Mesenchymal stem cell (in vitro differentiated cells and primary cell): ENCODE measurements around the gene RUNX2.

Experiments
- DNase-seq: peaks from one replicate; pipeline ENCODE4 v3.0.0-alpha.2; 2013
- H2AFZ ChIP-seq: one replicate; pipeline ENCODE4 v1.6.1; 2013; ENCODE audit warnings: low read depth, mild to moderate bottlenecking, control low read depth, inconsistent platforms, low read length, moderate library complexity
- H2AK5ac ChIP-seq: 2 replicates; pipeline ENCODE4 v1.6.1; 2013; ENCODE audit warnings: low read length, moderate library complexity, mild to moderate bottlenecking, inconsistent platforms; ENCODE audit not compliant: severe bottlenecking
- H2BK120ac ChIP-seq: one replicate; pipeline ENCODE4 v1.6.1; 2013; ENCODE audit warnings: low read depth, mild to moderate bottlenecking, inconsistent platforms, low read length, moderate library complexity
- H2BK12ac ChIP-seq, 2 experiments: one replicate each; pipeline ENCODE4 v1.6.1; 2013; ENCODE audit warnings: inconsistent platforms in 2 of 2, low read length in 2 of 2, mild to moderate bottlenecking in 2 of 2, moderate library complexity in 2 of 2, control low read depth in 1 of 2
- H2BK15ac ChIP-seq: one replicate; pipeline ENCODE4 v1.6.1; 2013; ENCODE audit warnings: mild to moderate bottlenecking, low read depth, inconsistent platforms; ENCODE audit not compliant: poor library complexity, severe bottlenecking
- H2BK5ac ChIP-seq: 2 replicates; pipeline ENCODE4 v1.6.1; 2013; ENCODE audit warnings: low read depth, mild to moderate bottlenecking, low read length, control low read depth, inconsistent platforms; ENCODE audit not compliant: poor library complexity, severe bottlenecking
- H3K14ac ChIP-seq, 2 experiments: one replicate each; pipeline ENCODE4 v1.6.1; 2013; ENCODE audit warnings: inconsistent platforms in 2 of 2, low read length in 2 of 2, control low read depth in 1 of 2, mild to moderate bottlenecking in 1 of 2, moderate library complexity in 1 of 2
- H3K18ac ChIP-seq, 2 experiments: one replicate each; pipeline ENCODE4 v1.6.1; 2013; ENCODE audit warnings: inconsistent platforms in 2 of 2, low read length in 2 of 2, control low read depth in 1 of 2, low read depth in 1 of 2, mild to moderate bottlenecking in 1 of 2
- H3K23ac ChIP-seq, 2 experiments: one replicate each; pipeline ENCODE4 v1.6.1; 2013; ENCODE audit warnings: inconsistent platforms in 2 of 2, low read length in 2 of 2, mild to moderate bottlenecking in 2 of 2, moderate library complexity in 2 of 2, control low read depth in 1 of 2
- H3K27ac ChIP-seq: 2 replicates; pipeline ENCODE4 v1.5.1; 2013; ENCODE audit warnings: mild to moderate bottlenecking, moderate library complexity, low read length, control low read depth, inconsistent platforms; ENCODE audit not compliant: poor library complexity, severe bottlenecking
- H3K27me3 ChIP-seq, 2 experiments: 2 replicates each; pipeline versions ENCODE4 v1.6.1 to v1.7.0; 2013; ENCODE audit warnings: low read length in 2 of 2, mild to moderate bottlenecking in 2 of 2, moderate library complexity in 2 of 2, control low read depth in 1 of 2, inconsistent platforms in 1 of 2; ENCODE audit not compliant: control insufficient read depth in 1 of 2, insufficient read depth in 1 of 2
- H3K36me3 ChIP-seq, 2 experiments: 2 replicates each; pipeline versions ENCODE4 v1.6.1 to v1.7.0; 2013; ENCODE audit warnings: low read length in 2 of 2, control low read depth in 1 of 2, inconsistent platforms in 1 of 2, low read depth in 1 of 2, mild to moderate bottlenecking in 1 of 2; ENCODE audit not compliant: insufficient read depth in 2 of 2, control insufficient read depth in 1 of 2
- H3K4ac ChIP-seq, 2 experiments: one replicate each; pipeline ENCODE4 v1.6.1; 2013; ENCODE audit warnings: inconsistent platforms in 2 of 2, low read length in 2 of 2, mild to moderate bottlenecking in 2 of 2, moderate library complexity in 2 of 2, control low read depth in 1 of 2, low read depth in 1 of 2
- H3K4me1 ChIP-seq: 2 replicates; pipeline ENCODE4 v1.6.1; 2013; ENCODE audit warnings: low read depth, low read length, control low read depth; ENCODE audit not compliant: control insufficient read depth, insufficient read depth
- H3K4me2 ChIP-seq: 2 replicates; pipeline ENCODE4 v1.6.1; 2013; ENCODE audit warnings: low read length, mild to moderate bottlenecking, inconsistent platforms; ENCODE audit not compliant: poor library complexity, severe bottlenecking
- H3K4me3 ChIP-seq, 2 experiments: 2 replicates each; pipeline versions ENCODE4 v1.5.1 to v1.7.0; 2013; ENCODE audit warnings: low read length in 2 of 2, mild to moderate bottlenecking in 2 of 2, control low read depth in 1 of 2, low read depth in 1 of 2; ENCODE audit not compliant: insufficient read depth in 1 of 2
- H3K79me1 ChIP-seq: replicated peaks from 2 replicates; pipeline ENCODE4 v1.6.1; 2013; ENCODE audit warnings: mild to moderate bottlenecking, control low read depth, low read length, inconsistent platforms; ENCODE audit not compliant: poor library complexity, severe bottlenecking
- H3K9ac ChIP-seq: 2 replicates; pipeline ENCODE4 v1.7.0; 2013; ENCODE audit warnings: mild to moderate bottlenecking, low read length, moderate library complexity
- H3K9me3 ChIP-seq: 2 replicates; pipeline ENCODE4 v1.7.0; 2013; ENCODE audit warnings: mild to moderate bottlenecking, low read length; ENCODE audit not compliant: control insufficient read depth
- H4K8ac ChIP-seq: one replicate; pipeline ENCODE4 v1.6.1; 2013; ENCODE audit warnings: inconsistent platforms, mild to moderate bottlenecking, low read length, moderate library complexity
- H4K91ac ChIP-seq: one replicate; pipeline ENCODE4 v1.6.1; 2013; ENCODE audit warnings: mild to moderate bottlenecking, low read length, inconsistent platforms
- WGBS: methylation state at CpG from one replicate; pipeline ENCODE4 v1.1.7; 2013; ENCODE audit warnings: mixed read lengths; 5-methylcytosine and 5-hydroxymethylcytosine counted together

RUNX2 gene

DNA sequence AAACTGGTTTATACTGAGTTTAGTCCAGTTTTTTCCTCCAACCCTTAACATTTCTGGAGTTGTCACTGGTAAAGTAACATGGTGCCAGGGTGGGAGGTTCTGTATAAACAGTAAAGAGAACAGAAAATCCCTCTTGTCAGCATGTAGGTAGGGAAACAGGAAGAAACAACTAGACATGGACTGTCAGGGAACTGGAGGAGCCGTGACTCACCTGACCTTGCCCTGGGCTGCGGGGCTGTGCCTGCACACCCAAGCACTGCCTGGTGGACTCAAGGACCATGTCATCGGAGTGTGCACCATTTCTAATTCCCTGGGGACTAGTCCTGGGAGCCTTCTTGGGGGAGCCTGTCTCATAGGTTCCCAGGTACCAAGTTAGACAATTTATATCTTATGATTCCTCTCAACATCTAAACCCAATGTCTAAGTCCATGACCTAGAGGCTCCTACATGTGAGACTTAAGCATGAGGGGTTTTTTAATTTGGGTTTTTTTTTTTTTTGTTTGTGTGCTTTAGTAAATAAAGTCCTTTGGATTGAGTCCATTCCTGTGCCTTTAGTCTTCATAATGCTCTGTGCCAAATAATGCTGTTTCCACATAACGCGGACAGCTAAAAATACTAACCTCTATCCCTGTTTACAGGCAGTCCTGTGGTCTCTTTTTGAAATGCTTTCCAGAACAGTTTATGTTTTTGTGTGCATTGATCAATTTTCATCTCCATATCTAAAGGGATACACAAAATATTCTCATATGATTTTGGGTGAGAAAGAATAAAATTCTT lies 186.5 kb downstream of the RUNX2 start:
- Histone ChIP-seq H3K4me1 (peaks cover 10% of the 10 kb centered on the region), H3K36me3 (peaks cover 16 to 27% of the 10 kb centered on the region in 2 experiments), H3K27me3 (no peaks in the 10 kb centered on the region), H2BK15ac (no peak overlapping the region), H3K4ac (peak overlapping the region in 1 of 2 experiments; percentile 0), H2AK5ac (no peak overlapping the region), H3K9ac (no peak overlapping the region), H2BK5ac (no peak overlapping the region), H3K4me3 (no peak overlapping the region), H3K4me2 (no peak overlapping the region), H3K9me3 (no peaks in the 10 kb centered on the region), H2AFZ (no peak overlapping the region), H2BK120ac (no peak overlapping the region), H3K18ac (no peak overlapping the region), H3K79me1 (peaks cover 23% of the 10 kb centered on the region), H3K27ac (peak overlapping the region; percentile 2), H4K91ac (peak overlapping the region; percentile 52), H3K14ac (no peak overlapping the region), H4K8ac (no peak overlapping the region), H3K23ac (no peak overlapping the region), H2BK12ac (no peak overlapping the region)
- WGBS, result 27% methylated on average over 3 of the region's 5 CpGs
- peak; percentile 75 for DNase-seq

DNA sequence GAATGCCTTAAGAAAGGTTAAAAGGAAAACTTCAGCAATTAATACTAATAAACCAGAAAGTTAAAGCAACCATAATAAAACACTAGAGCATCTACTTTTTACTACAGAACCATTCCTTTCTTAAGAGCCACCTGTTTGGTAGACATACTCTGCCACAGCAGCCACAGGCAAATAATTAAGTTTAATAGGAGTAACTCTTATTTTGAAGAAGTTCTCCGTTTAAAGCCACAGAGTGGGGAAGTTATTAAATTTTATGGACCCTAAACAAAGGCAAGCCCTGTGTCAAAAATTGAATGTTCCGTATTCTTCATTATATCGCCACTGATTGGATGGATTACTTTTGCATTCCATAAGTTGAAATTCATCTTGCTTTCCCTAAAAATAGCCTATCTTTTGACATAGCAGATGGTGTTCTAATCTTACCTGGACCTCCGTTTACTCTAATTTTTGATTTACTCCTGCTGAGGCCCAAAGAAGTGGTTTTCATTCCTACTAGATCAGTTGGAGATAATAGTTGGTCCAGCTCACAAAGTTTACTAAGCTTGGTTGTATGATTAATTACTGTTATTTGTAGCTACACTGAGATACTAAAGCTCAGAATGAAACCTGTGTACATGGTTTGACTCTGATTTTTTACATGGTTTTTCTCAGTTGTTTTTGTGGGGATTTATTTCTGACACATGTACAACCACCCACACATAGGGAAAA lies 190.0 kb downstream of the RUNX2 start:
- no peak overlapping the region for H3K4me3 ChIP-seq
- no peak overlapping the region for H3K18ac ChIP-seq
- H3K9me3 ChIP-seq, result no peaks in the 10 kb centered on the region
- H3K27ac ChIP-seq, result no peak overlapping the region
- no peak overlapping the region for H3K4ac ChIP-seq
- H3K4me2 ChIP-seq, result no peak overlapping the region
- no peak overlapping the region for H4K8ac ChIP-seq
- H2BK5ac ChIP-seq, result no peak overlapping the region
- H3K36me3 ChIP-seq, result peaks cover 6 to 16% of the 10 kb centered on the region in 2 experiments
- no peak overlapping the region for H4K91ac ChIP-seq
- no peak overlapping the region for H3K9ac ChIP-seq
- no peak overlapping the region for H2BK120ac ChIP-seq
- no peak overlapping the region for H3K14ac ChIP-seq
- peaks cover 13% of the 10 kb centered on the region for H3K4me1 ChIP-seq
- H2BK12ac ChIP-seq, result no peak overlapping the region
- no peak overlapping the region for H2AFZ ChIP-seq
- no peak overlapping the region for H2AK5ac ChIP-seq
- no peak overlapping the region for H2BK15ac ChIP-seq
- no peak for DNase-seq
- peaks cover 15% of the 10 kb centered on the region for H3K79me1 ChIP-seq
- no peak overlapping the region for H3K23ac ChIP-seq
- 78% methylated on average over 4 of the region's 4 CpGs for WGBS
- no peaks in the 10 kb centered on the region for H3K27me3 ChIP-seq

DNA sequence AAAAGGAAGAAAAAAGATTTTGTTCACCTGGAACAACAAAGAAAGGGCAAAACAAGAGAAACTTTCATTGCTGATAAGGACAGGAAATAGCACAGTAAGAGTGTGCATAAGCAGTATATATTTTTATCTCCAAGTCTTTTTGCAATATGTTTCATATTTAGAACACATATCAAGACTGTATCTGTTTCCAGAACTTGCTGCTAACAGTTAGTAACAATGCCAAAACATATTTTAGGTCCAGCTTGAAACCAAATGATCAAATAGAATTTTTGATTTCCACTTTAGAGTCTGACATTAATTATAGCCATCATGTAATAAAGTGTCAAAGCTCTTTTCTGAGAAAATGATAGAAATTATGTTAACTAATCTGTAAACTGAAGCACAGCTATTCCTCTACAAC lies 193.1 kb downstream of the RUNX2 start:
- Histone ChIP-seq H3K27me3 (no peaks in the 10 kb centered on the region), H4K8ac (no peak overlapping the region), H3K18ac (no peak overlapping the region), H3K4me3 (no peak overlapping the region), H3K9me3 (no peaks in the 10 kb centered on the region), H2BK120ac (no peak overlapping the region), H3K79me1 (peaks cover 8% of the 10 kb centered on the region), H3K27ac (no peak overlapping the region), H3K14ac (no peak overlapping the region), H3K4me2 (no peak overlapping the region), H2BK5ac (no peak overlapping the region), H2AK5ac (no peak overlapping the region), H2BK15ac (no peak overlapping the region), H3K23ac (no peak overlapping the region), H4K91ac (no peak overlapping the region), H3K4ac (no peak overlapping the region), H2BK12ac (no peak overlapping the region), H3K4me1 (peaks cover 10% of the 10 kb centered on the region), H2AFZ (no peak overlapping the region), H3K36me3 (peaks cover 0 to 3% of the 10 kb centered on the region in 2 experiments), H3K9ac (no peak overlapping the region)
- no peak for DNase-seq

DNA sequence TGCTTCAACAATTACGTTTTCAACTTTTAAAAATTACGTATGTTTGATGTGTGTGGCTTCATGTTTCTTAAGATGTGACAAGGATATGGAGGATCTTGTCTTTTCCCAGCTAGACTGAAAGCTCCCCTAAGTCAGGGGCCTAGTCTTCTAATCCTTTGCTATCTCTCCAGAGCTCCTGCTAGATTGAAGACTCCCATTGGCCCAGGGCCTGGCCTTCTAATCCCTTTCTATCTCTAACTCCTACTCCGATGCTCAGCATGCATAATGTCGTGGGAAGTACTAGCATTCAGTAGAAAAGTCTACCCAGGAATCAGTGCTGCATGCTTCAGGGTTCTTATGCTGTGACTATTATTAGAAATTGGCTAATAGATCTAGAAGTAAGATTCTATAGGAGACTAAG lies 194.4 kb downstream of the RUNX2 start:
- 100% methylated on average over 2 of the region's 4 CpGs for WGBS
- H3K27me3 ChIP-seq, result no peaks in the 10 kb centered on the region

More for the DNA sequence above, 194.4 kb downstream of the RUNX2 start:
- H2BK5ac ChIP-seq, result no peak overlapping the region
- H3K4me3 ChIP-seq, result no peak overlapping the region
- H2BK120ac ChIP-seq, result no peak overlapping the region
- no peak overlapping the region for H3K4me2 ChIP-seq
- peak overlapping the region in 1 of 2 experiments; percentile 9 for H3K18ac ChIP-seq
- no peak overlapping the region for H2BK15ac ChIP-seq
- H2AK5ac ChIP-seq, result peak overlapping the region; percentile 36
- no peak overlapping the region for H2AFZ ChIP-seq
- DNase-seq, result no peak
- no peak overlapping the region for H4K91ac ChIP-seq
- H3K27ac ChIP-seq, result no peak overlapping the region
- no peak overlapping the region for H2BK12ac ChIP-seq
- peaks cover 12% of the 10 kb centered on the region for H3K4me1 ChIP-seq
- no peaks in the 10 kb centered on the region for H3K9me3 ChIP-seq
- H3K9ac ChIP-seq, result no peak overlapping the region
- peaks cover 9% of the 10 kb centered on the region for H3K79me1 ChIP-seq
- no peak overlapping the region for H3K14ac ChIP-seq
- no peak overlapping the region for H3K4ac ChIP-seq
- no peak overlapping the region for H3K23ac ChIP-seq
- peaks cover 0 to 3% of the 10 kb centered on the region in 2 experiments for H3K36me3 ChIP-seq
- peak overlapping the region; percentile 22 for H4K8ac ChIP-seq
